ENCODE results near the gene EIF3F. TPM values are rescaled to one million over a fixed set of nuclear protein-coding genes. Genes with fewer than 3 reads are reported as not detected.

EIF3F gene
- total and polyA plus RNA-seq, 2 of the 4 experiments (the other 2 are of a cell fraction) = 279 to 306 TPM

- peaks cover 6% of the 10 kb centered on the region for H3K27me3 ChIP-seq (ENCODE audit: control insufficient read depth, insufficient read depth, low read length)
- H3K9me1 ChIP-seq (ENCODE audit: insufficient read depth, low read length) = no peaks in the 10 kb centered on the region
- no peak overlapping the region for H2BK5ac ChIP-seq (ENCODE audit: low read depth, low read length, poor library complexity, severe bottlenecking)
- no peak overlapping the region for H3K14ac ChIP-seq (replicated peaks; ENCODE audit: low read depth, low read length)
- 60% methylated on average over 1 of the region's 3 CpGs; no CpG with 5 or more reads in 1 of the 2 experiments for WGBS, 2 experiments (ENCODE audit: extremely low coverage in 2 of 2, insufficient read length in 1 of 2)
- H3K4me1 ChIP-seq (ENCODE audit: control insufficient read depth, insufficient read depth, low read length) = no peaks in the 10 kb centered on the region
- no peak overlapping the region for H3K18ac ChIP-seq (ENCODE audit: low read depth, low read length)
- H3K9ac ChIP-seq (ENCODE audit: low read depth, low read length) = no peak overlapping the region
- intact Hi-C loops (cut with micrococcal nuclease) (no loop called here), in situ Hi-C loops (cut with MboI; ENCODE audit: low sequenced_read_pairs) (no loop called here), dilution Hi-C loops (cut with HindIII; ENCODE audit: low sequenced_read_pairs, unreplicated experiment) (no loop called here)
- no peak overlapping the region for H2BK20ac ChIP-seq (ENCODE audit: low read depth, low read length)
- POLR2A ChIA-PET (ENCODE audit: unreplicated experiment) = no interaction called here
- H3K4ac ChIP-seq (ENCODE audit: low read depth, low read length) = no peak overlapping the region
- no peak overlapping the region for H3K4me2 ChIP-seq (ENCODE audit: low read depth, low read length)
- H3K4me3 ChIP-seq (ENCODE audit: insufficient read depth, low read depth, low read length) = no peak overlapping the region
- no peak overlapping the region for H4K8ac ChIP-seq (ENCODE audit: low read depth in 2 of 2, low read length in 2 of 2)
- H2BK120ac ChIP-seq (ENCODE audit: low read depth, low read length) = no peak overlapping the region
- no peaks in the 10 kb centered on the region for H3K9me3 ChIP-seq (ENCODE audit: control insufficient read depth, insufficient read depth, low read length)
- no peak overlapping the region for H3K56ac ChIP-seq (ENCODE audit: extremely low read depth, insufficient read depth, low read length)
- no peaks in the 10 kb centered on the region for H4K20me1 ChIP-seq (ENCODE audit: insufficient read depth, low read length)
- no peak overlapping the region for H2AFZ ChIP-seq (replicated peaks; ENCODE audit: low read length, poor library complexity)
- TF ChIP-seq POLR2A (IDR thresholded peaks at IDR 0.05; ENCODE audit: low read depth, low read length) (no peak), RFX5 (IDR thresholded peaks at IDR 0.05; ENCODE audit: low read depth, low read length) (no peak), RAD21 (IDR thresholded peaks at IDR 0.05; ENCODE audit: low read length) (no peak), FOS (IDR thresholded peaks at IDR 0.05; ENCODE audit: low read depth, low read length) (no peak)
- no peak overlapping the region for H2AK9ac ChIP-seq (replicated peaks; ENCODE audit: low read depth, low read length, poor library complexity)
- DNase-seq (no peak), ATAC-seq (ENCODE audit: low read depth) (no peak)
- no peak overlapping the region for H2BK15ac ChIP-seq (ENCODE audit: low read depth, low read length)
- H2AK5ac ChIP-seq (ENCODE audit: low read depth, low read length) = no peak overlapping the region
- no peak overlapping the region for H4K5ac ChIP-seq (ENCODE audit: low read depth, low read length)
- CTCF ChIA-PET = no interaction called here
- H4K91ac ChIP-seq (ENCODE audit: insufficient read depth, low read depth, low read length) = no peak overlapping the region
- H3K23ac ChIP-seq (ENCODE audit: low read depth, low read length) = no peak overlapping the region
- no TSS peak for BruUV-seq (replicated peaks)
- no peaks in the 10 kb centered on the region for H3K36me3 ChIP-seq (ENCODE audit: control insufficient read depth, insufficient read depth, low read length)
- no peaks in the 10 kb centered on the region for H3K79me1 ChIP-seq (ENCODE audit: low read depth in 1 of 2, low read length in 2 of 2)
- H3K27ac ChIP-seq (ENCODE audit: insufficient read depth, low read length) = no peak overlapping the region
Measured at GRCh38 chr11:8047382-8047781, 60.2 kb downstream of the EIF3F start.
